CD4-positive, CD25-positive, alpha-beta regulatory T cell (primary cell): ENCODE data around the gene HIKESHI. TPM values are rescaled to one million over a fixed set of nuclear protein-coding genes. Genes with fewer than 3 reads are reported as not detected.
"Not testable (repeated sequence)": the region's sequence is repeated elsewhere in the genome, so short reads cannot be mapped to it uniquely, and the experiment has no call there.

Experiments
- ATAC-seq, 2 donors: fragments of 150-1000 bp; cut with Tn5 transposase; one replicate each; pipeline ENCODE4 v1.10.0; 2021; ENCODE audit warnings: low read depth in 2 of 2, moderate number of reproducible peaks in 2 of 2, moderate library complexity in 1 of 2
- DNase-seq, 3 donors: peaks; one replicate each; pipeline versions ENCODE4 v3.0.0 to v3.0.0-alpha.2; 2012 to 2022; ENCODE audit warnings: mixed read lengths in 1 of 3
- H3K27ac ChIP-seq: one replicate; pipeline ENCODE4 v1.7.0; 2013; ENCODE audit warnings: mild to moderate bottlenecking, low read length; ENCODE audit not compliant: insufficient read depth, poor library complexity, severe bottlenecking
- H3K27me3 ChIP-seq: one replicate; pipeline ENCODE4 v1.7.0; 2013; ENCODE audit warnings: low read length; ENCODE audit not compliant: control insufficient read depth, insufficient read depth
- H3K36me3 ChIP-seq: one replicate; pipeline ENCODE4 v1.7.0; 2013; ENCODE audit warnings: mild to moderate bottlenecking, low read length, moderate library complexity; ENCODE audit not compliant: control insufficient read depth, insufficient read depth
- H3K4me1 ChIP-seq: 2 replicates; pipeline ENCODE4 v1.7.0; 2013; ENCODE audit warnings: mild to moderate bottlenecking, low read length; ENCODE audit not compliant: insufficient read depth, control insufficient read depth, poor library complexity, severe bottlenecking
- H3K4me3 ChIP-seq: one replicate; pipeline ENCODE4 v1.7.0; 2013; ENCODE audit warnings: low read depth, mild to moderate bottlenecking, low read length, moderate library complexity
- H3K9me3 ChIP-seq, 2 experiments: 1 replicate in 1 of 2; 2 replicates in 1 of 2; pipeline ENCODE4 v1.7.0; 2013; ENCODE audit warnings: low read length in 2 of 2, mild to moderate bottlenecking in 1 of 2, moderate library complexity in 1 of 2; ENCODE audit not compliant: control insufficient read depth in 2 of 2
- H3K27ac Mint-ChIP-seq, 3 donors: one replicate each; pipeline ENCODE4 v1.8.0; 2020 to 2022; ENCODE audit warnings: mild to moderate bottlenecking in 3 of 3, mixed read lengths in 3 of 3, moderate library complexity in 2 of 3
- H3K27me3 Mint-ChIP-seq: one replicate; pipeline ENCODE4 v1.8.0; 2022; ENCODE audit warnings: mild to moderate bottlenecking, mixed read lengths
- H3K36me3 Mint-ChIP-seq: one replicate; pipeline ENCODE4 v1.8.0; 2020; ENCODE audit warnings: mixed read lengths
- H3K4me1 Mint-ChIP-seq, 4 donors: one replicate each; pipeline ENCODE4 v1.8.0; 2020 to 2022; ENCODE audit warnings: mixed read lengths in 4 of 4, mild to moderate bottlenecking in 1 of 4
- H3K4me3 Mint-ChIP-seq, 4 donors: one replicate each; pipeline ENCODE4 v1.8.0; 2020 to 2022; ENCODE audit warnings: mild to moderate bottlenecking in 4 of 4, mixed read lengths in 4 of 4, moderate library complexity in 3 of 4
- H3K9me3 Mint-ChIP-seq, 7 donors: one replicate each; pipeline ENCODE4 v1.8.0; 2020 to 2022; ENCODE audit warnings: mixed read lengths in 7 of 7, mild to moderate bottlenecking in 3 of 7, moderate library complexity in 2 of 7
- polyA plus RNA-seq, 4 donors: library from polyadenylated mRNA; unstranded; fragments of 300-500 nt; fragmentation: Illumina TruSeq; gene quantifications; one replicate each; pipeline ENCODE4 v1.2.3, GENCODE V29; 2021
- total RNA-seq: library from RNA; stranded (reverse); gene quantifications from one replicate; pipeline ENCODE4 v1.2.3, GENCODE V29; 2022

HIKESHI gene
- total and polyA plus RNA-seq, 5 donors from 2014 or later: 21.8 to 124 (median 92.1) TPM

DNA sequence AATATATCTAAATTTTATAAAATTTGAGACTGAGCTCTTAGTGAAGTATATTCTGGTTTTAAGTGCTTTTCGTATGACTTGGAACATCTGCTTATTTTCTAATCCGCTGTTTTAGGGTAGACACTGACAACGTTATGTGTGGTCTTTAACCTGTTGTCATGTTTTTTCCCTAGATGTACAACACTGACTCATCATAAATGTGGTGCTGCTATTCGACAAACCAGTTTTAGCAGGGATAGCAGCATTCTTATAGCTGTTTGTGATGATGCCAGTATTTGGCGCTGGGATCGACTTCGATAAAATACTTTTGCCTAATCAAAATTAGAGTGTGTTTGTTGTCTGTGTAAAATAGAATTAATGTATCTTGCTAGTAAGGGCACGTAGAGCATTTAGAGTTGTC, 23.8 kb upstream of the HIKESHI start:
- Mint-ChIP-seq H3K4me3 (no peak overlapping the region), H3K9me3 (peaks cover 0 to 4% (median 0%) of the 10 kb centered on the region in 7 donors), H3K36me3 (peaks cover 60% of the 10 kb centered on the region), H3K27ac (no peak overlapping the region), H3K4me1 (peaks cover 26 to 45% (median 37%) of the 10 kb centered on the region in 4 donors), H3K27me3 (no peaks in the 10 kb centered on the region)
- Histone ChIP-seq H3K36me3 (peaks cover 53% of the 10 kb centered on the region), H3K27ac (no peak overlapping the region), H3K4me3 (no peak overlapping the region), H3K4me1 (no peaks in the 10 kb centered on the region), H3K9me3 (no peaks in the 10 kb centered on the region), H3K27me3 (no peaks in the 10 kb centered on the region)
- ATAC-seq (no peak), DNase-seq (no peak)

- ATAC-seq (no peak), DNase-seq (no peak)
- Histone ChIP-seq H3K4me3 (no peak overlapping the region), H3K4me1 (no peaks in the 10 kb centered on the region), H3K27me3 (no peaks in the 10 kb centered on the region), H3K27ac (no peak overlapping the region), H3K9me3 (no peaks in the 10 kb centered on the region), H3K36me3 (peaks cover 52% of the 10 kb centered on the region)
- H3K27me3 Mint-ChIP-seq: no peaks in the 10 kb centered on the region
- H3K36me3 Mint-ChIP-seq: peaks cover 57% of the 10 kb centered on the region
- no peak overlapping the region for H3K4me3 Mint-ChIP-seq
- peaks cover 24 to 44% (median 32%) of the 10 kb centered on the region in 4 donors for H3K4me1 Mint-ChIP-seq
- H3K9me3 Mint-ChIP-seq: peaks cover 0 to 4% (median 0%) of the 10 kb centered on the region in 7 donors
- peak overlapping the region in 1 of 3 donors; percentile 4 for H3K27ac Mint-ChIP-seq
These were observed 22.3 kb upstream of the HIKESHI start for GRCh38 chr11:86279747-86280146.

GRCh38 chr11:86287468-86287796, 14.6 kb upstream of the HIKESHI start:
- H3K4me1 ChIP-seq: peaks cover 37% of the 10 kb centered on the region
- no peaks in the 10 kb centered on the region for H3K27me3 Mint-ChIP-seq
- peak overlapping the region in 2 of 3 donors; percentile 43 to 59 for H3K27ac Mint-ChIP-seq
- H3K36me3 ChIP-seq: peaks cover 6% of the 10 kb centered on the region
- H3K4me1 Mint-ChIP-seq: peaks cover 23 to 53% (median 36%) of the 10 kb centered on the region in 4 donors
- H3K4me3 ChIP-seq: peak overlapping the region; percentile 42
- ATAC-seq (no peak), DNase-seq (no peak)
- H3K27me3 ChIP-seq: no peaks in the 10 kb centered on the region
- peak overlapping the region in 3 of 4 donors; percentile 27 to 70 (median 39) for H3K4me3 Mint-ChIP-seq
- peaks cover 11% of the 10 kb centered on the region for H3K36me3 Mint-ChIP-seq
- H3K9me3 Mint-ChIP-seq: no peaks in the 10 kb centered on the region
- no peaks in the 10 kb centered on the region for H3K9me3 ChIP-seq
- H3K27ac ChIP-seq: peak overlapping the region; percentile 36

DNA sequence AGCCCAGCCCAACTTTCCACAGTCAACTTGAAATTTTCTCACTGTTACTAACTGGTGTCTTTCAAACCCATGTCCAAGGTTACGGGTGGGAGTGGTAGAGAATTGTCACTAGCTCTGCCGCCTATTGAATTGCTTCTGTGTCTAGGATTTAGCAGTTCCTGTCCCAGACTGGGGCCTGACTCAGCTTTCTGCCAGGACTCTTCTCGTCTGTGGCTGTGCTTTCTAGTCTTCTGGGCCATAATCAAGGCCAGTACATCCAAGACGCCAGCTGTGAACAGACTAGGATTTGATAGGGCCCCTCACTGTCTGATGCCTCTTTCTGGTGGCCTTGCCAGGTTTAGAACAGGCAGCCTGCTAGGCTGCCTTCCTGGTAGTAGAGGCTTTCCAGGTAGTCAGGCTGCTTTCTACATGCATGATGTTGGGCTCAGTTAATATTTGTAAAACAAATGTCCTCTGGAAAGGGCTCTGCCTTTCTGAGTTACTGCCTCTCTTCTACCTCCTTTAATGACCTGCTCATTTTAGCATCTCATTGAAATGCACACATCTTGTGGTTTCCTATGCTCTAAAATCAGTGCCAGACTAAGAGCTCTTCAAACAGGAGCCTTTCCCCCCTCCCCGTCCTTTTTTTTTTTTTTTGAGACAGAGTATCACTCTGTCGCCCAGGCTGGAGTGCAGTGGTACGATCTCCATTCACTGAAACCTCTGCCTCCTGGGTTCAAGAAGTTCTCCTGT, 13.1 kb upstream of the HIKESHI start:
- Histone ChIP-seq H3K27me3 (no peaks in the 10 kb centered on the region), H3K27ac (no peak overlapping the region), H3K4me1 (peaks cover 47% of the 10 kb centered on the region), H3K9me3 (no peaks in the 10 kb centered on the region), H3K36me3 (peaks cover 5% of the 10 kb centered on the region), H3K4me3 (no peak overlapping the region)
- Mint-ChIP-seq H3K9me3 (no peaks in the 10 kb centered on the region), H3K4me3 (peak overlapping the region in 3 of 4 donors; percentile 5 to 17 (median 5)), H3K27me3 (no peaks in the 10 kb centered on the region), H3K36me3 (peaks cover 5% of the 10 kb centered on the region), H3K27ac (peak overlapping the region; percentile 28 to 55 (median 32)), H3K4me1 (peaks cover 14 to 54% (median 37%) of the 10 kb centered on the region in 4 donors)
- ATAC-seq (no peak), DNase-seq (peak in 1 of 3 donors; percentile 54)

GRCh38 chr11:86289508-86290280, 12.3 kb upstream of the HIKESHI start:
- H3K9me3 Mint-ChIP-seq, H3K36me3 Mint-ChIP-seq, DNase-seq, H3K9me3 ChIP-seq, H3K27ac ChIP-seq, ATAC-seq, H3K4me3 ChIP-seq, H3K4me3 Mint-ChIP-seq, H3K27me3 ChIP-seq, H3K27me3 Mint-ChIP-seq, H3K36me3 ChIP-seq: not testable (repeated sequence)
- Mint-ChIP-seq H3K4me1 (peaks cover 14 to 56% (median 39%) of the 10 kb centered on the region in 4 donors), H3K27ac (peak overlapping the region in 2 of 3 donors; percentile 28 to 55)
- peaks cover 47% of the 10 kb centered on the region for H3K4me1 ChIP-seq

- Histone ChIP-seq H3K27me3 (no peaks in the 10 kb centered on the region), H3K4me3 (no peak overlapping the region), H3K36me3 (no peaks in the 10 kb centered on the region), H3K27ac (no peak overlapping the region), H3K9me3 (no peaks in the 10 kb centered on the region), H3K4me1 (peaks cover 46% of the 10 kb centered on the region)
- ATAC-seq: no peak
- Mint-ChIP-seq H3K4me3 (peak overlapping the region in 1 of 4 donors; percentile 27), H3K4me1 (peaks cover 14 to 50% (median 35%) of the 10 kb centered on the region in 4 donors), H3K9me3 (peaks cover 0 to 1% (median 0%) of the 10 kb centered on the region in 7 donors), H3K27ac (peak overlapping the region in 2 of 3 donors; percentile 26 to 52), H3K27me3 (no peaks in the 10 kb centered on the region), H3K36me3 (no peaks in the 10 kb centered on the region)
- peak; percentile 33 to 77 (median 51) for DNase-seq
These were observed 10.4 kb upstream of the HIKESHI start for GRCh38 chr11:86291466-86292262.

DNA sequence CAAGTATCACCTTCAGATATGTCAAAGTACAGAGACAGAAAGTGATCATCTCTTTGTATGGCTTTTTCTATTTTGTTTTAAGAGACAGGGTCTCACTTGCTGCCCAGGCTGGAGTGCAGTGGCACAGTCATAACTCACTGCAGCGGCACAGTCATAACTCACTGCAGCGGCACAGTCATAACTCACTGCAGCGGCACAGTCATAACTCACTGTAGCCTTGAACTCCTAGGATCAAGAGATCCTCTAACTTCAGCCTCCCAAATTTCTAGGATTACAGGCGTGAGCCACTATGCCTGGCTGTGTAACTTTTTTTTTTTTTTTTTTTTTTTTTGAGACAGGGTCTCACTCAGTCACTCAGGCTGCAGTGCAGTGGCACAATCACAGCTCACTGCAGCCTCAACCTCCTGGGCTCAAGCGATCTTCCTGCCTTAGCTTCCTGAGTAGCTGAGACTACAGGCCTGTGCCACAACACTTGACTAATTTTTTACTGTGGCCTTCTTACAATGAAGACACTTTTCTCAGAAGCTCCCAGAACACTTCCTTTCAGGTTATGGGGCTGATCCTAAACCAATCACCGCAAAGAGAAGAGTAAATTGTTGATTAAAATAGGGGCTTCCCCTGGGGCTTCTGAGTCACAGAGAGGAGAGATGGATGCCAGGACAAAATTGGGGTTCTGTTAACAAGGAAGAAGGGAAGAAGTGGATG, 9.0 kb upstream of the HIKESHI start:
- H3K36me3 ChIP-seq: no peaks in the 10 kb centered on the region
- Mint-ChIP-seq H3K36me3 (no peaks in the 10 kb centered on the region), H3K9me3 (peaks cover 0 to 1% (median 0%) of the 10 kb centered on the region in 7 donors), H3K4me1 (peaks cover 8 to 43% (median 27%) of the 10 kb centered on the region in 4 donors), H3K27me3 (no peaks in the 10 kb centered on the region), H3K27ac (peak overlapping the region; percentile 40 to 86 (median 77)), H3K4me3 (peak overlapping the region in 1 of 4 donors; percentile 67)
- ATAC-seq (peak; percentile 85 to 86), DNase-seq (peak in 1 of 3 donors; percentile 92)
- H3K27ac ChIP-seq: peak overlapping the region; percentile 37
- no peak overlapping the region for H3K4me3 ChIP-seq
- H3K9me3 ChIP-seq: no peaks in the 10 kb centered on the region
- H3K4me1 ChIP-seq: peaks cover 32% of the 10 kb centered on the region
- no peaks in the 10 kb centered on the region for H3K27me3 ChIP-seq
